Stimulated activated CD8-positive, alpha-beta memory T cell treated with anti-CD3 and anti-CD28 coated beads, Interleukin-7, amount 100 ng/mL, for 1 hour (primary cell): ENCODE measurements around the gene GLB1L.
"Not testable (repeated sequence)": the region's sequence is repeated elsewhere in the genome, so short reads cannot be mapped to it uniquely, and the experiment has no call there.

ENCODE experiments used
- DNase-seq, 2 donors: peaks; one replicate each; pipeline ENCODE4 v3.0.0-alpha.2; 2020; ENCODE audit warnings: low read depth in 2 of 2

GLB1L gene

GRCh38 chr2:219207134-219207883, 37.9 kb downstream of the GLB1L start:
- DNase-seq: no peak

GRCh38 chr2:219206328-219207133, 38.7 kb downstream of the GLB1L start, which contains the start of gene ZFAND2B:
TSS of gene ZFAND2B (plus strand) at chr2:219206782. CDS start at chr2:219206988, 206 bp downstream.
- peak; percentile 91 to 92 for DNase-seq

GRCh38 chr2:219205981-219206327, 39.3 kb downstream of the GLB1L start:
- DNase-seq: no peak

- DNase-seq: no peak
Measured at GRCh38 chr2:219205165-219205538, 40.1 kb downstream of the GLB1L start.

- no peak for DNase-seq
Measured at GRCh38 chr2:219204425-219205164, 40.6 kb downstream of the GLB1L start.

GRCh38 chr2:219201331-219201730, 43.9 kb downstream of the GLB1L start:
- not testable (repeated sequence) for DNase-seq

GRCh38 chr2:219200502-219201326, 44.5 kb downstream of the GLB1L start:
- DNase-seq: not testable (repeated sequence)

GRCh38 chr2:219199470-219200211, 45.6 kb downstream of the GLB1L start:
- DNase-seq: no peak

- no peak for DNase-seq
Measured at GRCh38 chr2:219198974-219199373, 46.3 kb downstream of the GLB1L start.

GRCh38 chr2:219197388-219197787, 47.9 kb downstream of the GLB1L start:
- DNase-seq: no peak

GRCh38 chr2:219186754-219187456, 58.3 kb downstream of the GLB1L start:
- DNase-seq: no peak
